Naive thymus-derived CD4-positive, alpha-beta T cell (primary cell): Measurements from ENCODE around the gene DLG2. TPM values are rescaled to one million over a fixed set of nuclear protein-coding genes. Genes with fewer than 3 reads are reported as not detected.

Experiments
- ATAC-seq: fragments of 150-1000 bp; cut with Tn5 transposase; 2 replicates; pipeline ENCODE4 v1.10.0; 2021; ENCODE audit warnings: mild to moderate bottlenecking, moderate library complexity
- CTCF ChIA-PET: fragments of 350-600 bp; sonication (Branson Sonifier 250); formaldehyde crosslinking; loops from one replicate; lab custom pipeline; 2021; ENCODE audit warnings: antibody characterized with exemption; lab: Charles Lee
- POLR2A ChIA-PET: fragments of 350-600 bp; sonication (Branson Sonifier 250); formaldehyde crosslinking; loops from one replicate; lab custom pipeline; 2021; ENCODE audit warnings: antibody characterized with exemption, inconsistent platforms; lab: Charles Lee
- DNase-seq, 9 donors: peaks; one replicate each; pipeline versions ENCODE4 v3.0.0 to v3.0.0-alpha.2; 2020 to 2022; ENCODE audit warnings: mixed read lengths in 1 of 9
- H3K27ac ChIP-seq: one replicate; pipeline ENCODE4 v1.7.0; 2013; ENCODE audit warnings: mild to moderate bottlenecking, low read depth, low read length, moderate library complexity
- H3K27me3 ChIP-seq, 2 donors: one replicate each; pipeline ENCODE4 v1.7.0; 2013; ENCODE audit warnings: low read length in 2 of 2, mild to moderate bottlenecking in 2 of 2, moderate library complexity in 2 of 2; ENCODE audit not compliant: control insufficient read depth in 2 of 2, insufficient read depth in 2 of 2
- H3K36me3 ChIP-seq, 3 experiments: 1 replicate in 2 of 3; 2 replicates in 1 of 3; pipeline ENCODE4 v1.7.0; 2013; ENCODE audit warnings: low read length in 3 of 3, mild to moderate bottlenecking in 3 of 3, moderate library complexity in 1 of 3; ENCODE audit not compliant: insufficient read depth in 3 of 3, control insufficient read depth in 2 of 3
- H3K4me1 ChIP-seq, 2 donors: one replicate each; pipeline ENCODE4 v1.7.0; 2013; ENCODE audit warnings: low read length in 2 of 2, mild to moderate bottlenecking in 2 of 2, moderate library complexity in 1 of 2; ENCODE audit not compliant: control insufficient read depth in 2 of 2, insufficient read depth in 2 of 2
- H3K4me3 ChIP-seq: 2 replicates; pipeline ENCODE4 v1.7.0; 2013; ENCODE audit warnings: mild to moderate bottlenecking, low read length
- H3K9me3 ChIP-seq, 3 experiments: 1 replicate in 2 of 3; 2 replicates in 1 of 3; pipeline ENCODE4 v1.7.0; 2013; ENCODE audit warnings: low read length in 3 of 3; ENCODE audit not compliant: control insufficient read depth in 2 of 3
- H3K27ac Mint-ChIP-seq, 9 donors: one replicate each; pipeline ENCODE4 v1.8.0; 2020 to 2022; ENCODE audit warnings: mixed read lengths in 9 of 9, mild to moderate bottlenecking in 8 of 9, moderate library complexity in 5 of 9, inconsistent platforms in 2 of 9
- H3K27me3 Mint-ChIP-seq, 5 donors: one replicate each; pipeline ENCODE4 v1.8.0; 2021 to 2022; ENCODE audit warnings: mixed read lengths in 5 of 5, mild to moderate bottlenecking in 1 of 5
- H3K36me3 Mint-ChIP-seq, 5 donors: one replicate each; pipeline ENCODE4 v1.8.0; 2020 to 2022; ENCODE audit warnings: mixed read lengths in 5 of 5, mild to moderate bottlenecking in 3 of 5, inconsistent platforms in 1 of 5
- H3K4me1 Mint-ChIP-seq, 7 donors: one replicate each; pipeline ENCODE4 v1.8.0; 2020 to 2022; ENCODE audit warnings: mixed read lengths in 7 of 7, mild to moderate bottlenecking in 3 of 7, inconsistent platforms in 1 of 7
- H3K4me3 Mint-ChIP-seq, 10 donors: one replicate each; pipeline ENCODE4 v1.8.0; 2020 to 2022; ENCODE audit warnings: mild to moderate bottlenecking in 10 of 10, mixed read lengths in 10 of 10, moderate library complexity in 6 of 10, inconsistent platforms in 2 of 10
- H3K9me3 Mint-ChIP-seq, 11 donors: one replicate each; pipeline ENCODE4 v1.8.0; 2020 to 2022; ENCODE audit warnings: mixed read lengths in 11 of 11, mild to moderate bottlenecking in 4 of 11, inconsistent platforms in 1 of 11, moderate library complexity in 1 of 11
- intact Hi-C, 2 donors: fragments of 100-400 bp; cut with micrococcal nuclease; formaldehyde crosslinking; loops; one replicate each; pipeline ENCODE4 v1.15.1; 2023
- polyA plus RNA-seq, 2 donors: library from polyadenylated mRNA; unstranded; fragments of 300-500 nt; fragmentation: Illumina TruSeq; gene quantifications; one replicate each; pipeline ENCODE4 v1.2.3, GENCODE V29; 2021
- total RNA-seq, 6 experiments: library from RNA in 5 of 6; stranded (reverse) in 5 of 6; gene quantifications; 1 replicate in 5 of 6; 2 replicates in 1 of 6; pipeline ENCODE4 v1.2.3 and lab custom pipeline; 2021 to 2026

Gene DLG2
- total and polyA plus RNA-seq, 7 experiments from 2014 or later = 0.64 to 6.1 (median 3.7) TPM

DNA sequence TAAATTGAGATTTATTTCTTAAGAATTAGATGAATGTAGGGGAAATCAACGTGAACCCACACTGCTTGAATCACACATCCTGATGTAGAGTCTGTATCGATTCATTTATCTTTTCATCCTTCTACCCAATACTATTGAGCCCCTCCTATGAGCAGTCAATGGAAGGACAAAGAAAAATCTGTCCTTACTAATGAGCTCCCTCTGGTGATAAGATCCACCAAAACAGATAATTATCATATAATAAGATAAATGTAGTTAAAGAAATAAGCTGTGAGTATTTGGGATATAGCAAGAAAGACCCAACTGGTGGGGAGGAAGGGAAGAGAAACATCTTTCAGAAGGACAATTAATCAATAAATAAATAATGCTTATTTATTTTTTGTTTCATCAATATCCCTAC, 1955.9 kb downstream of the DLG2 start:
- Mint-ChIP-seq H3K9me3 (no peaks in the 10 kb centered on the region), H3K4me1 (no peaks in the 10 kb centered on the region), H3K36me3 (no peaks in the 10 kb centered on the region), H3K27ac (no peak overlapping the region), H3K27me3 (peaks cover 0 to 10% (median 7%) of the 10 kb centered on the region in 5 donors), H3K4me3 (no peak overlapping the region)
- H3K36me3 ChIP-seq = no peaks in the 10 kb centered on the region
- H3K4me3 ChIP-seq = no peak overlapping the region
- no peaks in the 10 kb centered on the region for H3K27me3 ChIP-seq
- H3K27ac ChIP-seq = no peak overlapping the region
- DNase-seq (no peak), ATAC-seq (no peak)
- POLR2A ChIA-PET = no interaction called here
- intact Hi-C loops = no loop called here
- CTCF ChIA-PET = no interaction called here
- H3K4me1 ChIP-seq = no peaks in the 10 kb centered on the region
- H3K9me3 ChIP-seq = no peaks in the 10 kb centered on the region

- no peaks in the 10 kb centered on the region for H3K4me1 Mint-ChIP-seq
- no peak overlapping the region for H3K4me3 Mint-ChIP-seq
- no peaks in the 10 kb centered on the region for H3K36me3 Mint-ChIP-seq
- no peaks in the 10 kb centered on the region for H3K4me1 ChIP-seq
- no peaks in the 10 kb centered on the region for H3K27me3 ChIP-seq
- ATAC-seq (no peak), DNase-seq (no peak)
- peaks cover 0 to 3% (median 0%) of the 10 kb centered on the region in 11 donors for H3K9me3 Mint-ChIP-seq
- H3K9me3 ChIP-seq = no peaks in the 10 kb centered on the region
- no peak overlapping the region for H3K27ac Mint-ChIP-seq
- H3K36me3 ChIP-seq = no peaks in the 10 kb centered on the region
- POLR2A ChIA-PET = no interaction called here
- CTCF ChIA-PET = no interaction called here
- no peak overlapping the region for H3K4me3 ChIP-seq
- H3K27me3 Mint-ChIP-seq = peaks cover 0 to 9% (median 0%) of the 10 kb centered on the region in 5 donors
- intact Hi-C loops = no loop called here
- no peak overlapping the region for H3K27ac ChIP-seq
Measured at GRCh38 chr11:83666149-83666548, 1961.0 kb downstream of the DLG2 start.

GRCh38 chr11:83663988-83664387, 1963.2 kb downstream of the DLG2 start:
- Mint-ChIP-seq H3K27me3 (peaks cover 0 to 9% (median 0%) of the 10 kb centered on the region in 5 donors), H3K9me3 (peaks cover 0 to 4% (median 0%) of the 10 kb centered on the region in 11 donors), H3K4me1 (no peaks in the 10 kb centered on the region), H3K4me3 (no peak overlapping the region), H3K36me3 (no peaks in the 10 kb centered on the region), H3K27ac (no peak overlapping the region)
- no peaks in the 10 kb centered on the region for H3K4me1 ChIP-seq
- ATAC-seq (no peak), DNase-seq (no peak)
- no peak overlapping the region for H3K4me3 ChIP-seq
- no peaks in the 10 kb centered on the region for H3K36me3 ChIP-seq
- no peaks in the 10 kb centered on the region for H3K9me3 ChIP-seq
- no peaks in the 10 kb centered on the region for H3K27me3 ChIP-seq
- intact Hi-C loops = no loop called here
- POLR2A ChIA-PET = no interaction called here
- no peak overlapping the region for H3K27ac ChIP-seq
- CTCF ChIA-PET = no interaction called here

DNA sequence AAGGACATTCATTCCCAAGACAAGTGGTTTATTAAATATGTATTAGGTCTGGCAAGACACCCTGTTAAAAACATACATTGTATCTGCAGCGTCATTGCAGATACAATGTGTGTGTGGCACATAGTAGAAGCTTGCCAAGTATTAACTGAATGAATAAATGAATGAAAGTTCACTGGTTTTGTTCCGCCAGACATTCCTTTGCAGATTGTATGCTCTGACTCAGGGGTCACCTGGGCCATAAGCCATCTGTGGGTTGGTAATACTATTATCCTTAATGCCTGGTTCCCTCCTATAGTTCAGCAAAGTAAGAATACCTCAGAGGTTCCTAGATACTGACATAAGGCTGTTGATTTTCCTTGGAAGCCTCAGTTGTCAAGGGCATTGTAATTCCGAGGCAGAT, 1963.7 kb downstream of the DLG2 start:
- no peak overlapping the region for H3K4me3 Mint-ChIP-seq
- no peak for ATAC-seq
- H3K27ac Mint-ChIP-seq = no peak overlapping the region
- H3K4me3 ChIP-seq = no peak overlapping the region
- H3K36me3 ChIP-seq = no peaks in the 10 kb centered on the region
- H3K4me1 Mint-ChIP-seq = no peaks in the 10 kb centered on the region
- peaks cover 0 to 4% (median 0%) of the 10 kb centered on the region in 11 donors for H3K9me3 Mint-ChIP-seq
- ChIA-PET CTCF (no interaction called here), POLR2A (no interaction called here)
- no peaks in the 10 kb centered on the region for H3K27me3 ChIP-seq
- intact Hi-C loops = no loop called here
- H3K27ac ChIP-seq = no peak overlapping the region
- DNase-seq = no peak
- H3K27me3 Mint-ChIP-seq = peaks cover 0 to 9% (median 0%) of the 10 kb centered on the region in 5 donors
- no peaks in the 10 kb centered on the region for H3K36me3 Mint-ChIP-seq
- H3K9me3 ChIP-seq = no peaks in the 10 kb centered on the region
- no peaks in the 10 kb centered on the region for H3K4me1 ChIP-seq

- Histone ChIP-seq H3K27me3 (no peaks in the 10 kb centered on the region), H3K4me3 (no peak overlapping the region), H3K36me3 (no peaks in the 10 kb centered on the region), H3K27ac (no peak overlapping the region), H3K9me3 (no peaks in the 10 kb centered on the region), H3K4me1 (no peaks in the 10 kb centered on the region)
- Mint-ChIP-seq H3K27ac (no peak overlapping the region), H3K4me3 (no peak overlapping the region), H3K9me3 (peaks cover 0 to 4% (median 0%) of the 10 kb centered on the region in 11 donors), H3K27me3 (peaks cover 0 to 5% (median 0%) of the 10 kb centered on the region in 5 donors), H3K4me1 (no peaks in the 10 kb centered on the region), H3K36me3 (no peaks in the 10 kb centered on the region)
- ChIA-PET CTCF (no interaction called here), POLR2A (no interaction called here)
- intact Hi-C loops = no loop called here
- no peak for DNase-seq
- no peak for ATAC-seq
Measured at GRCh38 chr11:83662494-83662893, 1964.7 kb downstream of the DLG2 start.

DNA sequence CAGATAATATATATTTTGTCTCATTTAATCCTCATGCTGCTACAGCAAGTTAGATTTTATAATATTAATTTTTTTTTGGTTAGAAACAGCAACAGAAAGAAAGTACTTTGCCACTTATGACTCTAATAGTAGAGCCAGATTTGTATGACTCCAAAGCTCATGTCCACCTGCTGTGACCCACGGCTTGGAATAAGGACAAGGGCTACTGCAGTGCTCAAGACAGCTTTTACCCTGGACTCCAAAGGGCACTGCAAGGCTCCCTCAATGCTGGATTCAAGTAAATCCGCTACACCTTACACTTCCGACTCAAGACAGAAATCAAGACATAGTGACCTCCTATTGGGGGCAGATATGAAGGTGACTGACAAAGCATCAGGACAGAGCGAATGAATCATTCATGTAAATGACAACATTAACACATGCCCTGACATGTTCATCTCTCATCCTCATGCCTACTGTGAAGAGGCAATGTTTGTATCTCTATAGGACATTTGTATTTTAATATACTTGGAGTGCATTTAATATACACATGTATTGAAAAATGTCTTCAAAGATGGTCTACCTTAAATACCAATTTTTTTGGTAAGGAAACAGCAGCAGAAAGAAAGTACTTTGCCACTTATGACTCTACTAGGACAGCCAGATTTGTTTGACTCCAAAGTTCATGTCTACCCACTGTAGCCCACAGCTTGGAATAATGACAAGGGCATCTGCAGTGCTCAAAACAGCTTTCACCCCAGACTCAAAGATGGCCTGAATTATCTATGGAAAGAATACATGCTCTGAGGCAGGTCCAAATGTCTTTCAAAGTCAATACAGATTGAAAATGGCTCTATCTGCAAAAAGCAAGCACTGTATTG, 1965.4 kb downstream of the DLG2 start:
- ChIA-PET POLR2A (no interaction called here), CTCF (no interaction called here)
- no peak overlapping the region for H3K27ac ChIP-seq
- Mint-ChIP-seq H3K4me3 (no peak overlapping the region), H3K9me3 (peaks cover 0 to 4% (median 0%) of the 10 kb centered on the region in 11 donors), H3K36me3 (no peaks in the 10 kb centered on the region), H3K4me1 (no peaks in the 10 kb centered on the region), H3K27ac (no peak overlapping the region), H3K27me3 (peaks cover 0 to 8% (median 3%) of the 10 kb centered on the region in 5 donors)
- intact Hi-C loops = no loop called here
- no peak for DNase-seq
- H3K4me3 ChIP-seq = no peak overlapping the region
- H3K27me3 ChIP-seq = no peaks in the 10 kb centered on the region
- no peaks in the 10 kb centered on the region for H3K4me1 ChIP-seq
- H3K36me3 ChIP-seq = no peaks in the 10 kb centered on the region
- no peak for ATAC-seq
- H3K9me3 ChIP-seq = no peaks in the 10 kb centered on the region

DNA sequence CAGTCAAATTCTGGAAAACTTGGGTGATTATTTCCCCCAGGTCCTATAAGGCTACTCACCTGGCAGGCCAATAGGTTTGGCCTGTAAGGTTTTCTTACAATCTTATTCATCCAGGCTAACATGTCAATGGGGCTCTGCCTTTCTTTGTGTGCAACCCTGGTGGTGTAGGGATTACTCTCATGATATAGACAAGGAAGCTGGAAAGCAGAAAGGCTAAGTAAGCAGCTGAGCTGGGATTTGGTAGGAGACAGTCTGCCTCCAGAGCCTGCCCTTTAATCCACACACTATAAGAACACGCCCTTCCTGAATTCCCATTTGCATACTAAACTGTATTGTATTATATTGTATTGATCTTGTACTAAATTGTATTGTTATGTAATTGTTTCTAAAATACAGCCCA, 1967.7 kb downstream of the DLG2 start:
- H3K27ac Mint-ChIP-seq = no peak overlapping the region
- no peaks in the 10 kb centered on the region for H3K36me3 Mint-ChIP-seq
- ATAC-seq = no peak
- H3K9me3 Mint-ChIP-seq = peaks cover 0 to 4% (median 0%) of the 10 kb centered on the region in 11 donors
- no peak overlapping the region for H3K4me3 Mint-ChIP-seq
- intact Hi-C loops = no loop called here
- DNase-seq = no peak
- H3K27me3 Mint-ChIP-seq = peaks cover 0 to 10% (median 4%) of the 10 kb centered on the region in 5 donors
- H3K27me3 ChIP-seq = no peaks in the 10 kb centered on the region
- no peak overlapping the region for H3K27ac ChIP-seq
- ChIA-PET CTCF (no interaction called here), POLR2A (no interaction called here)
- H3K36me3 ChIP-seq = no peaks in the 10 kb centered on the region
- no peaks in the 10 kb centered on the region for H3K9me3 ChIP-seq
- H3K4me1 ChIP-seq = no peaks in the 10 kb centered on the region
- H3K4me1 Mint-ChIP-seq = no peaks in the 10 kb centered on the region
- H3K4me3 ChIP-seq = no peak overlapping the region
